ENCODE data around the gene RAB42.
"Not testable (repeated sequence)": the region's sequence is repeated elsewhere in the genome, so short reads cannot be mapped to it uniquely, and the experiment has no call there.

The RAB42 gene

DNA sequence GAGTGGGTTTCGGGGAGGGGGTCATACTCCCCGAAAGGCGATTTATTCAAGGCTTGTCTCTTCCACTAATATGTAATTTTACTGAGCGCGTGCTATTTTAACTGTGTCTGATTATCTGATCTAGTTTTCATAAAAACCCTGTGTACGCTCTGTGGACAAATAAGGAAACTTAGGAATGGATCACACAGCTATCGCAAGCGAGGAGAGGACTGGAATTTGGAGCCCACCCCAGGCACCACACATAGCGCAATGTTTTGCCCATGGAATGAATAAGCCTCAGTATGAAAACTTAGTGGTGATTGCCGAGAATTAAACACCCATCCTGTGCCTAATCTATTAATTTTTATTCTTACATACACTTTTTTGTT lies 9.8 kb upstream of the RAB42 start:
- in situ Hi-C loops (cut with MboI; ENCODE audit: low sequenced_read_pairs), result no loop called here

DNA sequence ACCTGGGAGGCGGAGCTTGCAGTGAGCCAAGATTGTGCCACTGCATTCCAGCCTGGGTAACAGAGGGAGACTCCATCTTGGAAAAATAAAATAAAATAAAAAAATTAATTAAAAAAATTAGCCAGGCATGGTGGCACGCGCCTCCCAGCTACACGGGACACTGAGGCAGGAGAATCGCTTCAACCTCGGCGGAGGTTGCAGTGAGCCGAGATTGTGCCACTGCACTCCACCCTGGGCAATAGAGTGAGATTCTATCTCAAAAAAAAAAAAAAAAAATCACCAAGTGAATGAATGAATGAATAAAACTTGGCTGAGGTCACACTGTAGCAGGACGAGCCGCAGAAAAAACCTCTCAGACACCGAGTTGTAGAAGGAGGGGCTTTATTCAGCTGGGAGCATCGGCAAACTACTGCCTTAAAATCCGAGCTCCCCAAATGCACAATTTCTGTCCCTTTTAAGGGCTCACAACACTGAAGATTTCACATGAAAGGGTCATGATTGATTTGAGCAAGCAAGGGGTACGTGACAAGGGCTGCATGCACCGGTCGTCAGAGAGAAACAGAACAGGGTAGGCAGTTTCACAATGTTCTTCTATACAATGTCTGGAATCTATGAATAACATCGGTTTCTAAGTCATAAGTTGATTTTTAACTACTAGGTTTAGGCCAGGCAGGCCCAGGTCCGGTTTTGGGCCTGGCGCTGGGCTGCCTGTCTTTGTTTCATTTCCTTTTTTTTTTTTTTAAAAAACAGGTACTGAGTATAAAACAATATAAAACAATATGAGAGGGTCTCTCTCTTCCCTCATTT lies 5.3 kb upstream of the RAB42 start:
- in situ Hi-C loops (cut with MboI; ENCODE audit: low sequenced_read_pairs), result not testable (repeated sequence)

GRCh38 chr1:28592321-28593071 lies 431 bp downstream of the RAB42 start:
- in situ Hi-C loops (cut with MboI; ENCODE audit: low sequenced_read_pairs), result no loop called here

GRCh38 chr1:28593988-28594356 lies 1.9 kb downstream of the RAB42 start:
- in situ Hi-C loops (cut with MboI; ENCODE audit: low sequenced_read_pairs), result not testable (repeated sequence)

DNA sequence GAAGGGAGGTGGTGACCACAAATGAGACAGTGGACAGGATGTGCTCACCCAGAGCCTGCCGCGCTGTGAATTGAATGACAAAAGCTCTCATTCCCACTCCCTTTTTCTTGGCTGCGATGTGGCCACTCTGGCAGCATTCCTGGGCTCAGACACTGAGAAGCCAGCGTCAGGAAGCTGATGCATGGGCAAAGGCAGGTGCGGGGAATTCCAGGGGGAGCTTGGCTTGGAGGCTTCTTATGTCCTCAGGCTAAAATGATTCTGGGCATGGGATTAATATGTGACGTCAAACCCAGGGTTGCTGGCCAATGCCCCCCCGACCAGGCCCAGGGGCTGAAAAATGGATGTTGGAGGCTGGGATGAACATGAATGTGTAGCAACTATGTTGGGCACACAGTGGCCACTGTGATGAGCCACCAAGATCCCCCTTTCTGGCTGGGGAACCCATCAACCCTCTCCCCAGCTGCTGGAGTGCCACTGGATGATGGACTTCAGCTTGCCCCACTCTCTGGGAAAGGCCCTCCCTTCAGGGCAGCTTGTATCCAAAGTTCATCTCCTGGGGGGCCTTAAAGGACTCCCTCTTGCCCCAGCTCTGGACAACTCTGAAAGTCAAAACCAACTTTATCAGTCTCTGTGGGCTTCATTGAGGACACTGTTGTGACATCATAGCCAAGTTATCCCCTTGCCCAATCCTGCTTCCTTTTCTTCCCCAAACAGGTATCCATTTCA lies 2.8 kb downstream of the RAB42 start:
- in situ Hi-C loops (cut with MboI; ENCODE audit: low sequenced_read_pairs), result not testable (repeated sequence)

DNA sequence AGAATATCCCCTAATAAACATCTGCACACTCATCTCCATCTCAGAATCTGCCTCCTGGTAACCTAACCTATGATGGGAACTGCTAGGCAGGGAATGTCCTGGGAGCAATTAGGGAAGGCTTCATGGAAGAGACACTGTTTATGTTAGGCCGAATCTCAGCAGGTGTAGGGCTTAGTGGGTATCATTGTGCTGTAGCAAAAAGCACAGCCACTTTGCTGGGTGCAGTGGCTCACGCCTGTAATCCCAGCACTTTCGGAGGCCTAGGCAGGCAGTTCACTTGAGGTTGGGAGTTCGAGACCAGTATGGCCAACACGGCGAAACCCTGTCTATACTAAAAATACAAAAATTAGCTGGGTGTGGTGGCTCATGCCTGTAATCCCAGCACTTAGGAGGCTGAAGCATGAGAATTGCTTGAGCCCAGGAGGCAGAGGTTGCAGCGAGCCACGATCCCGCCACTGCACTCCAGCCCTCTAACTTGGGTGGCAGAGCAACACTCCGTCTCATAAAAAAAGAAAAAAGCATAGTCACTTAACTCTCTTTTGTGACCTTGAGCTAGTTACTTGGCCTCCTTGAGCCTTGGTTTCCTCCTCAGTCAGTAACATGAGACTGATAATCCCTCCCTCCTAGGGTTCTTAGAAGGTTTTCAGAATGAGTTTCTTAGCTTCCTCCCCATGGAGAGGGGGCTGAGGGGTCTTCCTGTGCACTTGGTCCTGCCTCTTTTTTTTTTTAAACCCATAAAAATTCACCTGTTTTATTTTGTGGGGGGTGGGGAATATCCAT lies 3.5 kb downstream of the RAB42 start:
- in situ Hi-C loops (cut with MboI; ENCODE audit: low sequenced_read_pairs), result no loop called here

- in situ Hi-C loops (cut with MboI; ENCODE audit: low sequenced_read_pairs), result not testable (repeated sequence)
Observed at GRCh38 chr1:28596276-28596675, 4.2 kb downstream of the RAB42 start.

DNA sequence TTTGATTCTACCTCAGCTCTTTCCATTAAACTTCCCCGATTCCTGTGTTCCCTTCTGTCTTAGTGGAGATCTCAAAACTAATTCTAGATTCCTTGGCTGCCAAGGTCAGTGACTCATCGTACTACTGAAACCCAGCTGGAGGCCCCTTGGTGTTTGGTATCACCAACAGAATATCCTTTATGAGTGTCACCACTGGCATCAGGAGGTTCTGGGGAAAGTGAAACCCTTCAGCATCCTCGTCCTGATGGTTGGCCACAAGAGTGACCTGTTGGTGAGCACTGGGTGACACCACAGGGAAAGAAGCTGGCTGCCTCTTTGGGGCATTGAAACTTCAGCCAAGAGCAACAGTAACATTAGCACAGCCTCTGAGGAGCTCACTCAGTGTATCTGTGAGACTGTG lies 9.6 kb downstream of the RAB42 start:
- in situ Hi-C loops (cut with MboI; ENCODE audit: low sequenced_read_pairs), result loop anchor here (10.0 kb wide), 1 partner anchor 197 kb away; no protein-coding TSS in a partner anchor

DNA sequence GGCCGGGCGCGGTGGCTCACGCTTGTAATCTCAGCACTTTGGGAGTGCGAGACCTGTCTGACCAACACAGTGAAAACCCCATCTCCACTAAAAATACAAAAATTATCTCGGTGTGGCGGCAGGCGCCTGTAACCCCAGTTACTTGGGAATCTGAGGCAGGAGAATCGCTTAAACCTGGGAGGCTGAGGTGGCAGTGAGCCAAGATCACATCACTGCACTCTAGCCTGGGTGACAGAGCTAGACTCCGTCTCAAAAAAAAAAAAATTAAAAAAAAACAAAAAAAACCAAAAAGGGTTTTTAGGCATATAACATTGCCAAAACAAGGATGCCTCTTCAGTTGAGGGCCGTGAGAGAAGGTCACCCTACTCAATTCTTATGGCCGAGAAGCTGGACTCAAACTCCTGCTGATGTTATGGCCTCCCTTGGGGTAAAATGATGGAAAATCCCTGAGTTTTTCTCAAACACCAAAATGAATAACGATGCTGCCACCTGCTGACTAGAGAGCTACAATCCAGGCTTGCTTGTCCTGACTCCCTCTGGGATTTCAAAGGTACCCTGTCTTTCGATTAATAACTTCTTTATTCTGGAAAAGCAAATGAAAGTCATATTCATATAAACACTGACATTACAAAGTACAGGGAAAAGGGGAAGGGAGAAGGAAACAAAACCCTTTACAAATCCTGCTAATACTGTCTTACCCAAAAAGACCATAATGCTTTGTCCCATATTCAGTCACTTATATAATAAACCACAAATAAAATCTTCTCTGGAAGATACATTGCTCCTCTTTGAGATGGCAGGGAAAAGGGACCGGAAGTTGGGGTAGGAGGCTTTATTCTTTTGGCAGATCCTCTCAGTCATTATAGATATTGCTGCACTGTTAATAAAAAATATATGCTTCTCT lies 10.7 kb downstream of the RAB42 start:
- in situ Hi-C loops (cut with MboI; ENCODE audit: low sequenced_read_pairs), result loop anchor here (10.0 kb wide), 1 partner anchor 198 kb away; no protein-coding TSS in a partner anchor

GRCh38 chr1:28604411-28604810 lies 12.3 kb downstream of the RAB42 start:
- in situ Hi-C loops (cut with MboI; ENCODE audit: low sequenced_read_pairs), result loop anchor here (10.0 kb wide), 1 partner anchor 200 kb away; no protein-coding TSS in a partner anchor

DNA sequence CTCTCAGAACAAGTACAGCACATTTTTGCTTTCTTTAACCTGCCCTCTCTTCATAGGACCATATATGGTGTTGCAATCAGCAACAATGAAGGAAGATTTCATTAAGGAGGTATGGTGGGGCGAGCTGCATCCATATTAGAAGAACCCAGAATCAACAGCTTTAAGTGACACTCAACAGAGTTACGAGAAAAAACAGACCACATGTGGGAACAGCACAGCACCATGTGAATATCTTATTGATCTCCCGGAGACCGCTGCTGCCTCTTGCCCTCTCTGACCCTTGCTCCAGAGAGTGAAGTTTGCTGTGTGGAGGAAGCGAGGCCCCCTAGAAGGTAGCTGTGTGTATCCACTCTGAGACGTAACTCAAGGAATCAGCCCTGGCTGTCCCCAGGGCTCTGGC lies 12.9 kb downstream of the RAB42 start:
- in situ Hi-C loops (cut with MboI; ENCODE audit: low sequenced_read_pairs), result loop anchor here (10.0 kb wide), 1 partner anchor 200 kb away; no protein-coding TSS in a partner anchor

- in situ Hi-C loops (cut with MboI; ENCODE audit: low sequenced_read_pairs), result loop anchor here (10.0 kb wide), 1 partner anchor 202 kb away; no protein-coding TSS in a partner anchor
Observed at GRCh38 chr1:28606771-28607170, 14.7 kb downstream of the RAB42 start.

DNA sequence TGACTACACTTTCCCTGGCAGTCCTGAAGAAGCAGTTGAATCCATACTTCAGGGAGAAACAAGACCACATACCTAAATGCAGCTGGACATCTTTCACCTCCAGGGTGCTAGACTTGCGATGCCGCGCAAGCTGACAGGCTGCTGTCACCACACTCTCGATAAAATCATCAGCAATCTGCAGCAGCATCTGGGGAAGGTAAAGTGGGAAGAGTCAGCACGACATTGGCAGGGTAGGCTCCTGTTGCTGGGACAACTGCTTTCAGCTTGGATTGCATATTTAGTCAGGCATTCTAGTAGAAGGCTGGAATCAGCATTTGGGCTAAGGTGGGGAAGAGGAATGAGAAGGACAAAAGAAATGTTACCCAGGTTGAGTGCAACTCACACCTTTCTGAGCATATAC lies 21.1 kb downstream of the RAB42 start:
- in situ Hi-C loops (cut with MboI; ENCODE audit: low sequenced_read_pairs), result no loop called here

DNA sequence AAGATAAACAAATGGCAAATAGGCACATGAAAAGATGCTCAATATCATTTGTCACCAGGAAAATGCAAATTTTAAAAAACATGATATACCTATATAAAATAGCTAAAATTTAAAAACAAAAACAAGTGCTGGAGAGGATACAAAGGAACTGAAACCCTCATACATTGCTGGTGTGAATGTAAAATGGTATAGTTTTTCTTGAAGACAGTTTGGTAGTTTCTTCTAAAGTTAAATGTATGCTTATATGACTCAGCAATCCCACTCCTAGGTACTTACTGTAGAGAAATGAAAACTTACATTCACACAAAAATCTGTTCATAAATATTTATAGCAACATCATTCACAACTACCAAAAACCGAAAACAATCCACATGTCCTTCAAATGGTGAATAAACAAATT lies 39.6 kb downstream of the RAB42 start:
- in situ Hi-C loops (cut with MboI; ENCODE audit: low sequenced_read_pairs), result no loop called here

GRCh38 chr1:28632560-28632959 lies 40.5 kb downstream of the RAB42 start:
- in situ Hi-C loops (cut with MboI; ENCODE audit: low sequenced_read_pairs), result no loop called here

DNA sequence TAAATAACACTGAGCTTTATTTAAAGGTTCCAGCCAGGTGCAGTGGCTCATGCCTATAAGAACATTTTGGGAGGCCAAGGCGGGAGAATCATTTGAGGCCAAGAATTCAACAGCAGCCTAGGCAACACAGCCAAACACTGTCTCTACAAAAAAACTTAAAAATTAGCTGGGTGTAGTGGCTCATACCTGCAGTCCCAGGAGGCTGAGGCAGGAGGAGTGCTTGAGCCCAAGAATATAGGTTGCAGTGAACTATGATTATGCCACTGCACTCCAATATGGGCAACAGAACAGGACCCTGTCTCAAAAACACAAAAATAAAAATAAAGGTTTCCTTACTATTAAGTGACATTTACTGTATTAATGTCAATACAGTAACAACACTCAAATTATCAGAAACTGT lies 48.7 kb downstream of the RAB42 start:
- in situ Hi-C loops (cut with MboI; ENCODE audit: low sequenced_read_pairs), result no loop called here

DNA sequence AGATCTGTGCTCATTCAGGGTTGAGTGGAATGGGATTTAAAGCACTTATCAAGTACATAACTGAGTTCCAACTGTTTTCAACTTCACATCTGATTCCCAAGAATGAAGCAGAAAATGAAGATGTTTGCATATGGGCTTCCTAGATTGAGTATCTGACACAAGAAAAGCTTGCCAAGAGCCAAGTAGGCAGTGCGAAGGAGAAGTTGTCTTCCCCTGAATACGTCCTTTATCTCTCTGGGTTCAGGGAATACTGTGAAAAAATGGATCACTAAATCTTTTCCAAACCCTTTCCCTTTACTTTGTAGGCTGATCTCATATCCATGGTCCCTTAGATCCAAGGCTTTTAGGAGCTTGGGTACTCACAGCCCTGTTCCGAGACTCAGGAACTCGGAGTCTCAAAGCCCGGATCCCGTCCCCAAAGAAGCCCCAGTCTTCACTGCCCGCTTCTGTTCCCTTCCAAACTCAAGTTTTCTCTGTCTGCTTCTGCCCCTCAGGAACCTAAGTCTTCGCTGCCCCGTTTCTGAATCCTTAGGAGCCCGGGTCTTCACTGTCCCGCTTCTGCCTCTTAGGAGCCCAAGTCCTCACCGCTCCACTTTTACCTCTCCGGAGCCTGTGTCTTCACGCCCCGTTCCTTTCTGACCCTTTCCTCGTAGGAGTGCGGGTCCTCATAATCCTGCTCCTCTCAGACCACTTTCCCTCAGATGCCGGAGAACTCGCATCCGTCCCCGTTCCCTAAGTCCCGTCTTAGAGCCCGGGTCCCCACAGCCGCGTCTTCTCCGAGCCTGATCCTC lies 50.2 kb downstream of the RAB42 start:
- in situ Hi-C loops (cut with MboI; ENCODE audit: low sequenced_read_pairs), result no loop called here

DNA sequence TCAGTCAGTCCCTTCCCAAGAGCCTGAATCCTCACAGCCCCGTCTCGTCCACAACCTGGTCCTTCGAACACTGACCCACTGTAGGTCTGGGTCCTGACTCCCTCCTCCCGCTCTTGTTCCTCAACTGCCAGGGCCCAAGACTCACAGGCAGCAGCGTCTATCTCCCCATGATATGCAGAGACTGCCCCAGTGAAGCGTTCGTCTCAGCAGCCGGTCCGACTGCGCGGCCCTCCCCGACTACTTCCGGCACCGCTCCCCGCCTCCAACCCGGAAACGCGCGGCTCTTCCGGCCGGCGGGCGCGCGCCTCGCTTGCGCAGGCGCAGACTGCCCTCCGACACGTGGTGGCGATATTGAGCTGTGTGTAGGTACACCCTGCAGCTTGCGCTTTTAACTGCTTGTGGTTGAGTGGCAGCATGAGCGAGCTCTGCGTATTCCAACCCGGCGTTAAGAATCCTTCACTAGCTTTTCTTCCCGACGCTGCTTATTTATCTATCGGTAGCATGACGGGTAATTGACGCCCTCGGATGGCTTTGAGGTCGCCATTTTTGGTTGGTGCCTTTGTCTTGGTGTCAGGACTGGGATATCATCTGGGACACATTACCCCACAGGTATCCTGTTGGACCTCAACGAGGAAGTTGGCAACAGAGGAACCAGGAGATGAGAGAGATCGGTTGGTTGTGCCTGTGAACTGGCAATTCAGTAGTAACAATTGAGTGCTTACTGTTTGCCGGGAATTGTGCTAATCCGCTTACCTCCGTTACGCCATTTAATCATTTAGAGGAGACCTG lies 51.0 kb downstream of the RAB42 start, which contains the start of gene TAF12:
TSS of gene TAF12 (minus strand) at position 221 of the 789 bp plus-strand sequence. CDS start 20,986 bp downstream, outside the sequence.
- in situ Hi-C loops (cut with MboI; ENCODE audit: low sequenced_read_pairs), result no loop called here

Data from HL-60/S4 (cell line).